Endodermal cell (in vitro differentiated cells): ENCODE data around the gene ZNF222. TPM values are rescaled to one million over a fixed set of nuclear protein-coding genes. Genes with fewer than 3 reads are reported as not detected.

Experiments used
- DNase-seq: peaks from one replicate; pipeline ENCODE4 v3.0.0-alpha.2; 2017
- H3K27ac ChIP-seq: 2 replicates; pipeline ENCODE4 v1.5.1; 2013; ENCODE audit warnings: mild to moderate bottlenecking, low read depth, low read length, moderate library complexity
- H3K27me3 ChIP-seq: 2 replicates; pipeline ENCODE4 v1.6.1; 2013; ENCODE audit warnings: mild to moderate bottlenecking, low read length, moderate library complexity; ENCODE audit not compliant: insufficient read depth, control insufficient read depth, poor library complexity, severe bottlenecking
- H3K36me3 ChIP-seq: 2 replicates; pipeline ENCODE4 v1.7.0; 2013; ENCODE audit warnings: mild to moderate bottlenecking, low read length, moderate library complexity; ENCODE audit not compliant: control insufficient read depth, insufficient read depth
- H3K4me1 ChIP-seq: one replicate; pipeline ENCODE4 v1.7.0; 2013; ENCODE audit warnings: low read length; ENCODE audit not compliant: control insufficient read depth, insufficient read depth
- H3K4me3 ChIP-seq: 2 replicates; pipeline ENCODE4 v1.5.1; 2013; ENCODE audit warnings: mild to moderate bottlenecking, low read length, moderate library complexity
- H3K9ac ChIP-seq: 2 replicates; pipeline ENCODE4 v1.6.1; 2013; ENCODE audit warnings: mild to moderate bottlenecking, low read length, moderate library complexity; ENCODE audit not compliant: poor library complexity, severe bottlenecking; ENCODE audit errors: extremely low read depth
- H3K9me3 ChIP-seq: 2 replicates; pipeline ENCODE4 v1.6.1; 2013; ENCODE audit warnings: mild to moderate bottlenecking, low read length, moderate library complexity; ENCODE audit not compliant: control insufficient read depth
- H3K27ac Mint-ChIP-seq: 2 replicates; pipeline ENCODE4 v1.8.0; 2020; ENCODE audit warnings: mixed read lengths
- H3K27me3 Mint-ChIP-seq: 2 replicates; pipeline ENCODE4 v1.8.0; 2021; ENCODE audit warnings: mild to moderate bottlenecking, mixed read lengths; ENCODE audit not compliant: insufficient read depth
- H3K36me3 Mint-ChIP-seq: 2 replicates; pipeline ENCODE4 v1.8.0; 2020; ENCODE audit warnings: low read depth, mixed read lengths
- H3K4me1 Mint-ChIP-seq: 2 replicates; pipeline ENCODE4 v1.8.0; 2020; ENCODE audit warnings: mixed read lengths
- H3K4me3 Mint-ChIP-seq: 2 replicates; pipeline ENCODE4 v1.8.0; 2020; ENCODE audit warnings: mild to moderate bottlenecking, moderate library complexity, mixed read lengths
- H3K9me3 Mint-ChIP-seq: 2 replicates; pipeline ENCODE4 v1.8.0; 2020; ENCODE audit warnings: mild to moderate bottlenecking, mixed read lengths
- CTCF ChIP-seq: fragments of 200-600 bp; sonication (generic); conservative IDR thresholded peaks from 2 replicates; pipeline ENCODE4 v1.5.0; 2021; ENCODE audit warnings: antibody characterized with exemption, mild to moderate bottlenecking
- WGBS, 2 experiments: methylation state at CpG; one replicate each; pipeline versions ENCODE4 v1.1.5 to v1.1.7; 2013; ENCODE audit warnings: missing lambda C conversion rate in 2 of 2, mixed read lengths in 1 of 2; ENCODE audit not compliant: insufficient coverage in 1 of 2, insufficient read length in 1 of 2; 5-methylcytosine and 5-hydroxymethylcytosine counted together
- long read RNA-seq, 4 experiments: library from polyadenylated mRNA in 2 of 4; library from RNA in 1 of 4; library from capped mRNA in 1 of 4; stranded (forward) in 3 of 4; unstranded in 1 of 4; transcript quantifications; one replicate each; pipeline ENCODE4 v2.0.0, GENCODE V29; 2020 to 2021; ENCODE audit warnings: inconsistent platforms in 1 of 4
- polyA plus RNA-seq, 2 experiments: library from polyadenylated mRNA; stranded (reverse); fragments of 50-300 nt; gene quantifications; one replicate each; pipeline ENCODE4 v1.2.3, GENCODE V29; 2013
- total RNA-seq, 2 donors: library from RNA; stranded (reverse); fragmentation: NEBNext Ultra II Directional in 1 of 2; extraction: Animal tissue kit (Norgen Biotek cat#: 25700) in 1 of 2; gene quantifications; 2 replicates in 1 of 2; 3 replicates in 1 of 2; pipeline ENCODE4 v1.2.1, GENCODE V29; 2021

Gene ZNF222
- total RNA-seq, result 1 to 10 TPM; 5.0 to 6.0 TPM
- 8.4 TPM for polyA plus RNA-seq (2013, experiment 1 of 2)
- polyA plus RNA-seq (2013, experiment 2 of 2), result 7.0 TPM
- long read RNA-seq, experiment 1, partial matches to known transcripts, result 0 of 2 reads
- long read RNA-seq, experiment 1, other reads (novel, unspliced or antisense), result 1 of 2 reads
- long read RNA-seq, experiment 2, partial matches to known transcripts, result 0 of 6 reads
- long read RNA-seq, experiment 2, other reads (novel, unspliced or antisense), result 2 of 6 reads
- long read RNA-seq, experiment 3, transcript ZNF222-202 (4 exons, 1,595 nt), result major isoform, 8 of 11 reads
- long read RNA-seq, experiment 3, partial matches to known transcripts, result 2 of 11 reads
- long read RNA-seq, experiment 3, other reads (novel, unspliced or antisense), result 1 of 11 reads
- long read RNA-seq, experiment 4, transcript ZNF222-202 (4 exons, 1,595 nt), result major isoform, 8 of 8 reads
- long read RNA-seq, experiment 4, partial matches to known transcripts, result 0 of 8 reads
- long read RNA-seq, experiment 4, other reads (novel, unspliced or antisense), result 0 of 8 reads

GRCh38 chr19:44025217-44025936, at the start of gene ZNF222:
ZNF222 (plus strand) TSS chr19:44025379; CDS start chr19:44025437, 58 bp downstream.
- H3K4me3 ChIP-seq, result peak within 1 kb of the TSS; percentile 93
- peaks cover 34% of the 10 kb centered on the region for H3K36me3 ChIP-seq
- H3K27ac ChIP-seq, result peak within 1 kb of the TSS; percentile 74
- peaks cover 28% of the 10 kb centered on the region for H3K27me3 ChIP-seq
- H3K9me3 ChIP-seq, result peaks cover 10% of the 10 kb centered on the region
- peak; percentile 88 for DNase-seq
- Mint-ChIP-seq H3K36me3 (peaks cover 38% of the 10 kb centered on the region), H3K27me3 (peaks cover 28% of the 10 kb centered on the region), H3K9me3 (peaks cover 15% of the 10 kb centered on the region), H3K27ac (peak within 1 kb of the TSS; percentile 96), H3K4me1 (peaks cover 9% of the 10 kb centered on the region), H3K4me3 (peak within 1 kb of the TSS; percentile 97)
- TF ChIP-seq CTCF, result no peak
- peak within 1 kb of the TSS; percentile 61 for H3K9ac ChIP-seq
- 2 to 20% methylated on average over 8 to 37 of the region's 37 CpGs for WGBS, 2 experiments
- no peaks in the 10 kb centered on the region for H3K4me1 ChIP-seq

- Histone ChIP-seq H3K9ac (no peak overlapping the region), H3K36me3 (no peaks in the 10 kb centered on the region), H3K9me3 (peaks cover 60% of the 10 kb centered on the region), H3K27me3 (no peaks in the 10 kb centered on the region), H3K4me3 (no peak overlapping the region), H3K27ac (no peak overlapping the region), H3K4me1 (no peaks in the 10 kb centered on the region)
- H3K4me1 Mint-ChIP-seq, result no peaks in the 10 kb centered on the region
- TF ChIP-seq CTCF, result no peak
- DNase-seq, result no peak
- 80% methylated on average over 1 of the region's 1 CpG; no CpG with 5 or more reads in 1 of the 2 experiments for WGBS, 2 experiments
- H3K27me3 Mint-ChIP-seq, result peaks cover 8% of the 10 kb centered on the region
- H3K9me3 Mint-ChIP-seq, result peaks cover 64% of the 10 kb centered on the region
- no peak overlapping the region for H3K27ac Mint-ChIP-seq
- peaks cover 18% of the 10 kb centered on the region for H3K36me3 Mint-ChIP-seq
- no peak overlapping the region for H3K4me3 Mint-ChIP-seq
Observed at GRCh38 chr19:43976732-43977131, 48.4 kb upstream of the ZNF222 start.

GRCh38 chr19:43983544-43983911, 41.7 kb upstream of the ZNF222 start:
- H3K4me1 Mint-ChIP-seq, result peaks cover 2% of the 10 kb centered on the region
- Histone ChIP-seq H3K4me3 (peak overlapping the region; percentile 93), H3K27ac (no peak overlapping the region), H3K4me1 (no peaks in the 10 kb centered on the region), H3K9me3 (no peaks in the 10 kb centered on the region), H3K36me3 (peaks cover 5% of the 10 kb centered on the region), H3K9ac (no peak overlapping the region), H3K27me3 (no peaks in the 10 kb centered on the region)
- H3K36me3 Mint-ChIP-seq, result no peaks in the 10 kb centered on the region
- H3K9me3 Mint-ChIP-seq, result peaks cover 7% of the 10 kb centered on the region
- no peak for DNase-seq
- no peak for TF ChIP-seq CTCF
- no peak overlapping the region for H3K27ac Mint-ChIP-seq
- H3K27me3 Mint-ChIP-seq, result peaks cover 2% of the 10 kb centered on the region
- H3K4me3 Mint-ChIP-seq, result peak overlapping the region; percentile 96
- 89% methylated on average over 2 of the region's 2 CpGs; no CpG with 5 or more reads in 1 of the 2 experiments for WGBS, 2 experiments
